Gastroesophageal sphincter (tissue), 3 donors: Measurements from ENCODE around the gene SPEG.

Source experiments
- CTCF ChIP-seq, 4 experiments: fragments of 200-600 bp in 2 of 4; fragments of 450-650 bp in 2 of 4; sonication (generic) in 1 of 4; IDR thresholded peaks; one replicate each; pipeline ENCODE4 v1.5.1; 2017 to 2019; ENCODE audit warnings: antibody characterized with exemption in 4 of 4, mild to moderate bottlenecking in 2 of 4, moderate library complexity in 2 of 4
- POLR2A ChIP-seq, 2 donors: fragments of 450-650 bp; IDR thresholded peaks; one replicate each; pipeline ENCODE4 v1.6.1; 2017; ENCODE audit warnings: antibody characterized with exemption in 2 of 2, mild to moderate bottlenecking in 2 of 2, moderate library complexity in 1 of 2
- POLR2AphosphoS5 ChIP-seq: sonication (generic); formaldehyde crosslinking; IDR thresholded peaks from one replicate; pipeline ENCODE4 v1.6.1; 2017; ENCODE audit warnings: antibody characterized with exemption

GRCh38 chr2:219443016-219443696 lies 8.5 kb downstream of the SPEG start:
- TF ChIP-seq CTCF (IDR thresholded peaks at IDR 0.05) = no peak
- no peak for TF ChIP-seq POLR2A (IDR thresholded peaks at IDR 0.05)
- no peak for TF ChIP-seq POLR2AphosphoS5
